PFSK-1 (cell line): ENCODE results near the gene MGAT5.

Experiments used
- FOXP2 ChIP-seq: optimal IDR thresholded peaks from 2 replicates; pipeline ENCODE3; 2011; ENCODE audit warnings: borderline replicate concordance, control low read depth, inconsistent platforms; ENCODE audit not compliant: insufficient read depth; ENCODE audit errors: extremely low read length, extremely low read depth
- POLR2AphosphoS5 ChIP-seq: IDR thresholded peaks from 2 replicates; pipeline ENCODE4 v1.6.1; 2012; ENCODE audit warnings: low read depth, mild to moderate bottlenecking, control low read depth, low read length, moderate library complexity

- no peak for TF ChIP-seq FOXP2
- TF ChIP-seq POLR2AphosphoS5: no peak
Observed at GRCh38 chr2:134362740-134363139, 108.9 kb downstream of the MGAT5 start.
